SK-N-SH treated with all-trans-retinoic acid at 6 μM for 48 hours (cell line): ENCODE measurements around the gene LTO1.

Source experiments
- ZFP30 ChIP-seq: fragments of 450-650 bp; formaldehyde crosslinking; IDR thresholded peaks from 2 replicates; pipeline ENCODE4 v1.5.0; 2022; ENCODE audit warnings: mild to moderate bottlenecking, moderate library complexity
- TF ChIP-seq, protein P1 (sequence below): fragments of 250-450 bp; sonication (Bioruptor Pico); IDR thresholded peaks from 2 replicates; pipeline ENCODE4 v1.5.1; 2020; ENCODE audit warnings: low read depth, mild to moderate bottlenecking, moderate library complexity

DNA sequence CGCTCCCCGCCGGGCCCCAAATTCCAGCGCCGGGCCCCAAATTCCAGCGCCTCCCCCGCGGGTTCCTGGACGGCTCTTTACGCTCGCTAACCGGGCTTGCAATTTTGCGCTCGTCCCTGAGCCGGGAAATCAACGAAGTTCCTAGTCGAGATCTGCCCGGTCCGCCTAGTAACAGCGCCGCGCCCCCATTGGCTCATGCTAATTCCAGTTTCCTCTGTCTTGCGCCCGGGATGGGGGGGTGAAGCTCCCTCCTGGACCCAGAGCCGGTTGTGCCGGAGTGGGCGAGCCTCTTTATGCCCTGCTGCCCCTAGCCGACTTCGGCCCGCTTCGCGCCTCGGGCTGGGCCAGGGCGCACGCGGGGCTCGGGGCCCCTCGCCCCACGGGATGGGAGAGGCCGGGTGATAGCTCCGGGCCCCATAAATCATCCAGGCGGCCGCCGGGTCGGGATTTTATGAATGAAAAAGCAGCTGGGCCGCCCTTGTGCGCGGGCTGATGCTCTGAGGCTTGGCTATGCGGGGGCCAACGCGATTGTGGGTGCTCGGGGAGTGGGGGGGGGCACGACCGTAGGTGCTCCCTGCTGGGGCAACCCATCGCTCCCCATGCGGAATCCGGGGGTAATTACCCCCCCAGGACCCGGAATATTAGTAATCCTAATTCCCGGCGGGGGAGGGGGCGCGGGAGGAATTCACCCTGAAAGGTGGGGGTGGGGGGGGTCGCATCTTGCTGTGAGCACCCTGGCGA, 36.0 kb downstream of the LTO1 start:
- TF ChIP-seq, protein P1, sequence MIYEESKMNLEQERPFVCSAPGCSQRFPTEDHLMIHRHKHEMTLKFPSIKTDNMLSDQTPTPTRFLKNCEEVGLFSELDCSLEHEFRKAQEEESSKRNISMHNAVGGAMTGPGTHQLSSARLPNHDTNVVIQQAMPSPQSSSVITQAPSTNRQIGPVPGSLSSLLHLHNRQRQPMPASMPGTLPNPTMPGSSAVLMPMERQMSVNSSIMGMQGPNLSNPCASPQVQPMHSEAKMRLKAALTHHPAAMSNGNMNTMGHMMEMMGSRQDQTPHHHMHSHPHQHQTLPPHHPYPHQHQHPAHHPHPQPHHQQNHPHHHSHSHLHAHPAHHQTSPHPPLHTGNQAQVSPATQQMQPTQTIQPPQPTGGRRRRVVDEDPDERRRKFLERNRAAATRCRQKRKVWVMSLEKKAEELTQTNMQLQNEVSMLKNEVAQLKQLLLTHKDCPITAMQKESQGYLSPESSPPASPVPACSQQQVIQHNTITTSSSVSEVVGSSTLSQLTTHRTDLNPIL (CRISPR knock-in tag), result no peak
- TF ChIP-seq ZFP30 (CRISPR knock-in tag), result no peak
